Prostate gland (tissue), 2 donors: ENCODE results near the gene ZNF385B.

Experiments
- POLR2A ChIP-seq: fragments of 450-650 bp; IDR thresholded peaks from one replicate; pipeline ENCODE4 v1.6.1; 2016; ENCODE audit warnings: antibody characterized with exemption, mild to moderate bottlenecking
- TF ChIP-seq, protein P1 (sequence below), 4 experiments: fragments of 200-600 bp in 2 of 4; fragments of 450-650 bp in 2 of 4; sonication (generic) in 2 of 4; IDR thresholded peaks; 1 replicate in 3 of 4; 2 replicates in 1 of 4; pipeline ENCODE4 v1.5.1; 2016 to 2019; ENCODE audit warnings: antibody characterized with exemption in 4 of 4, mild to moderate bottlenecking in 2 of 4, moderate library complexity in 2 of 4

DNA sequence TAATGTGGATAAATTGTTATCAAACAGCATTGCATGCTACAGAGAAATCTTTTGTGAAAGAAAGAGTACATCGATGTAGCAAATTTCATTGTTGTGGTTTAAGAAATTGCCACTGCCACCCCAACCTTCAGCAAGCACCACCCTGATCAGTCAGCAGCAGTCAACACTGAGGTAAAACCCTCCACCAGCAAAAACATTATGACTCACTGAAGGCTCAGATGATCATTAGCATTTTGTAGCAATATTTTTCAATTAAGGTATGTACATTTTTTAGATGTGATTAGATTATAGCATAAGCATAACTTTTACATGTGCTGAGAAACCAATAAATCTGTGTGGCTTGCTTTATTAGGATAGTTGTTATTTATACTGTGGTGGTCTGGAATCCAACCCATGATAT, 75.5 kb downstream of the ZNF385B start:
- TF ChIP-seq, protein P1, sequence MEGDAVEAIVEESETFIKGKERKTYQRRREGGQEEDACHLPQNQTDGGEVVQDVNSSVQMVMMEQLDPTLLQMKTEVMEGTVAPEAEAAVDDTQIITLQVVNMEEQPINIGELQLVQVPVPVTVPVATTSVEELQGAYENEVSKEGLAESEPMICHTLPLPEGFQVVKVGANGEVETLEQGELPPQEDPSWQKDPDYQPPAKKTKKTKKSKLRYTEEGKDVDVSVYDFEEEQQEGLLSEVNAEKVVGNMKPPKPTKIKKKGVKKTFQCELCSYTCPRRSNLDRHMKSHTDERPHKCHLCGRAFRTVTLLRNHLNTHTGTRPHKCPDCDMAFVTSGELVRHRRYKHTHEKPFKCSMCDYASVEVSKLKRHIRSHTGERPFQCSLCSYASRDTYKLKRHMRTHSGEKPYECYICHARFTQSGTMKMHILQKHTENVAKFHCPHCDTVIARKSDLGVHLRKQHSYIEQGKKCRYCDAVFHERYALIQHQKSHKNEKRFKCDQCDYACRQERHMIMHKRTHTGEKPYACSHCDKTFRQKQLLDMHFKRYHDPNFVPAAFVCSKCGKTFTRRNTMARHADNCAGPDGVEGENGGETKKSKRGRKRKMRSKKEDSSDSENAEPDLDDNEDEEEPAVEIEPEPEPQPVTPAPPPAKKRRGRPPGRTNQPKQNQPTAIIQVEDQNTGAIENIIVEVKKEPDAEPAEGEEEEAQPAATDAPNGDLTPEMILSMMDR (IDR thresholded peaks at IDR 0.05) = no peak
- no peak for TF ChIP-seq POLR2A
